K562 (cell line): ENCODE measurements around the gene CDC37. TPM values are rescaled to one million over a fixed set of nuclear protein-coding genes. Genes with fewer than 3 reads are reported as not detected.
A peak's percentile ranks its signal among the peaks of the same experiment; 100 is the strongest.

Experiments used
- ATAC-seq: fragments of 200-7000 bp; cut with Tn5 transposase; 3 replicates; pipeline ENCODE4 v1.9.1; 2020; ENCODE audit warnings: moderate library complexity
- BruUV-seq: library from RNA; stranded (reverse); fragments of 400-500 nt; replicated peaks from 2 replicates; lab custom pipeline; 2021; lab: Mats Ljungman, UMichigan
- CTCF ChIA-PET: fragments of 300-600 bp; formaldehyde crosslinking; extraction: SDS; loops from one replicate; lab custom pipeline; 2021; ENCODE audit warnings: low intra/inter-chr PET ratio; lab: Yijun Ruan, JAX
- POLR2A ChIA-PET: fragments of 300-600, 350-650 bp; sonication (Branson Sonifier 250); formaldehyde crosslinking; extraction: SDS; loops from one replicate; lab custom pipeline; 2021; ENCODE audit warnings: antibody characterized with exemption, inconsistent platforms; lab: Yijun Ruan, JAX
- DNase-seq, 4 experiments: peaks; one replicate each; pipeline versions ENCODE4 v3.0.0 to v3.0.0-alpha.2; 2011 to 2018; ENCODE audit warnings: low spot score in 3 of 4, mixed read lengths in 3 of 4; ENCODE audit errors: extremely low read depth in 1 of 4
- FAIRE-seq: peaks from 2 replicates; lab custom pipeline; 2011; peaks lifted over from hg19 to GRCh38; lab: Jason Lieb, UNC
- H2AFZ ChIP-seq: 2 replicates; pipeline ENCODE4 v1.6.0; 2011; ENCODE audit warnings: low read depth, low read length, control low read depth, inconsistent platforms
- H3K27ac ChIP-seq: fragments of 200-600 bp; 3 replicates; pipeline ENCODE4 v1.8.0; 2011; ENCODE audit warnings: low read depth, mild to moderate bottlenecking, control low read depth, inconsistent platforms, low read length, moderate library complexity, mixed read lengths; ENCODE audit errors: extremely low read depth
- H3K27me3 ChIP-seq, 2 experiments: fragments of 300-600 bp in 1 of 2; 2 replicates in 1 of 2; 3 replicates in 1 of 2; pipeline versions ENCODE4 v1.6.0 to v1.8.0; 2011; ENCODE audit warnings: inconsistent platforms in 2 of 2, low read length in 2 of 2, mild to moderate bottlenecking in 1 of 2, mixed read lengths in 1 of 2, moderate library complexity in 1 of 2; ENCODE audit not compliant: control insufficient read depth in 2 of 2, insufficient read depth in 2 of 2
- H3K36me3 ChIP-seq: fragments of 300-600 bp; 3 replicates; pipeline ENCODE4 v1.8.0; 2011; ENCODE audit warnings: mild to moderate bottlenecking, low read length, inconsistent platforms; ENCODE audit not compliant: control insufficient read depth, insufficient read depth
- H3K4me1 ChIP-seq, 2 experiments: fragments of 200-600 bp in 1 of 2; replicated peaks in 1 of 2; 2 replicates in 1 of 2; 3 replicates in 1 of 2; pipeline versions ENCODE4 v1.5.1 to v1.8.0; 2011; ENCODE audit warnings: inconsistent platforms in 2 of 2, low read length in 2 of 2, mild to moderate bottlenecking in 1 of 2, mixed read lengths in 1 of 2, moderate library complexity in 1 of 2; ENCODE audit not compliant: control insufficient read depth in 2 of 2, insufficient read depth in 2 of 2
- H3K4me2 ChIP-seq: 2 replicates; pipeline ENCODE4 v1.6.1; 2011; ENCODE audit warnings: low read length, control low read depth, inconsistent platforms, mixed read lengths; ENCODE audit not compliant: insufficient read depth
- H3K4me3 ChIP-seq: fragments of 200-600 bp; sonication (generic), shearing (Covaris generic); 2 replicates; pipeline ENCODE4 v1.5.1; 2016; ENCODE audit warnings: control low read depth, inconsistent platforms
- H3K79me2 ChIP-seq: fragments of 200-600 bp; 3 replicates; pipeline ENCODE4 v1.8.0; 2011; ENCODE audit warnings: low read length, inconsistent platforms; ENCODE audit not compliant: control insufficient read depth, insufficient read depth
- H3K9ac ChIP-seq, 2 experiments: 2 replicates each; pipeline versions ENCODE4 v1.6.0 to v1.6.1; 2011; ENCODE audit warnings: low read depth in 2 of 2, low read length in 2 of 2, control low read depth in 1 of 2, inconsistent platforms in 1 of 2, mild to moderate bottlenecking in 1 of 2, mixed read lengths in 1 of 2; ENCODE audit not compliant: insufficient read depth in 1 of 2
- H3K9me1 ChIP-seq: one replicate; pipeline ENCODE4 v1.6.0; 2011; ENCODE audit warnings: inconsistent platforms, mild to moderate bottlenecking, low read length, moderate library complexity; ENCODE audit not compliant: control insufficient read depth, insufficient read depth
- H3K9me3 ChIP-seq: replicated peaks from 2 replicates; pipeline ENCODE4 v1.5.1; 2011; ENCODE audit warnings: low read depth, low read length, inconsistent platforms; ENCODE audit not compliant: control insufficient read depth, insufficient read depth
- H4K20me1 ChIP-seq: replicated peaks from 2 replicates; pipeline ENCODE4 v1.6.1; 2011; ENCODE audit warnings: low read length, inconsistent platforms, mixed read lengths; ENCODE audit not compliant: control insufficient read depth, insufficient read depth
- CHD2 ChIP-seq: IDR thresholded peaks from 2 replicates; pipeline ENCODE4 v1.6.1; 2011; ENCODE audit warnings: low read depth, low read length
- MTA1 ChIP-seq: fragments of 450-650 bp; IDR thresholded peaks from 2 replicates; pipeline ENCODE4 v1.6.1; 2017; ENCODE audit warnings: borderline replicate concordance
- SMARCE1 ChIP-seq: fragments of 450-650 bp; IDR thresholded peaks from 2 replicates; pipeline ENCODE4 v1.7.1; 2016; ENCODE audit warnings: mild to moderate bottlenecking
- ZBTB12 ChIP-seq: fragments of 250-450 bp; sonication (Bioruptor Pico); IDR thresholded peaks from 2 replicates; pipeline ENCODE4 v1.4.0; 2020
- ZFP36 ChIP-seq: fragments of 150-350 bp; IDR thresholded peaks from 2 replicates; pipeline ENCODE4 v1.6.1; 2018; ENCODE audit warnings: low read length, low read depth; ENCODE audit not compliant: partially characterized antibody
- ZNF140 ChIP-seq: fragments of 250-450 bp; sonication (Bioruptor Pico); IDR thresholded peaks from 2 replicates; pipeline ENCODE4 v1.8.0; 2021; ENCODE audit warnings: moderate library complexity, mild to moderate bottlenecking, inconsistent platforms
- ZNF639 ChIP-seq, 2 experiments: fragments of 200-800 bp in 1 of 2; sonication (Bioruptor generic) in 1 of 2; sonication (generic) in 1 of 2; formaldehyde crosslinking in 1 of 2; IDR thresholded peaks in 1 of 2; conservative IDR thresholded peaks in 1 of 2; 2 replicates each; pipeline versions ENCODE4 v1.5.0 to v1.6.1; 2016 to 2020; ENCODE audit warnings: missing compliant biosample characterization in 1 of 2, missing genetic modification characterization in 1 of 2, missing genetic modification reagents in 1 of 2
- WGBS: fragments of 100-300 bp; shearing (Covaris generic); methylation state at CpG from one replicate; pipeline ENCODE4 v1.1.6; 2016; ENCODE audit warnings: low coverage, mixed read lengths; ENCODE audit not compliant: insufficient coverage; ENCODE audit errors: missing lambda C conversion rate; 5-methylcytosine and 5-hydroxymethylcytosine counted together
- in situ Hi-C: fragments of 300-500 bp; cut with MboI; formaldehyde crosslinking; loops from 4 replicates; pipeline ENCODE4 v1.15.0; 2018; ENCODE audit warnings: inconsistent platforms, mixed read lengths
- intact Hi-C: fragments of 100-400 bp; cut with micrococcal nuclease; formaldehyde crosslinking; loops from 2 replicates; pipeline ENCODE4 v1.14.2; 2022
- polyA plus RNA-seq, 8 experiments: library from polyadenylated mRNA; depleted of rRNA in 4 of 8; stranded (reverse) in 5 of 8; unstranded in 3 of 8; fragments of >200 nt; fragmentation: Nextera tagmentation in 2 of 8; fragmentation: Illumina TruSeq in 1 of 8; extraction: Ambion mirVana in 2 of 8; extraction: Trizol in 1 of 8; gene quantifications; 2 replicates each; pipeline versions ENCODE4 v1.2.1 to v1.2.3, GENCODE V29; 2011 to 2014; ENCODE audit warnings: inconsistent platforms in 1 of 8, missing spikeins in 1 of 8
- total RNA-seq, 7 experiments: library from RNA; depleted of rRNA in 6 of 7; stranded (reverse); fragments of >200 nt in 6 of 7; fragmentation: Illumina TruSeq in 2 of 7; extraction: Trizol in 2 of 7; gene quantifications; 2 replicates each; pipeline versions ENCODE4 v1.2.1 to v1.2.3, GENCODE V29; 2011 to 2021; ENCODE audit warnings: low replicate concordance in 1 of 7
- TF ChIP-seq, protein P1 (sequence below), 2 experiments: fragments of 450-650 bp; IDR thresholded peaks; 2 replicates each; pipeline ENCODE4 v1.6.1; 2016

The CDC37 gene
- total and polyA plus RNA-seq, 9 of the 15 experiments (the other 6 are each of a cell fraction or from before 2014, with no cell fraction given), result 6.6 to 538 (median 227) TPM

GRCh38 chr19:10427169-10427568 lies 23.8 kb upstream of the CDC37 start:
- no peak overlapping the region for H2AFZ ChIP-seq
- no TSS peak for BruUV-seq
- WGBS, result 89% methylated on average over 6 of the region's 6 CpGs
- no peak for FAIRE-seq
- CTCF ChIA-PET, result interaction anchor here (0.6 kb wide), 1 partner anchor 59 kb away, joined by 3 read pairs; no protein-coding TSS in a partner anchor
- no peak overlapping the region for H3K4me3 ChIP-seq
- H3K79me2 ChIP-seq, result peaks cover 71% of the 10 kb centered on the region
- H3K4me2 ChIP-seq, result no peak overlapping the region
- ATAC-seq, result no peak
- intact Hi-C loops, result no loop called here
- in situ Hi-C loops, result no loop called here
- peak overlapping the region in 1 of 2 experiments; percentile 64; a peak in 1 of 4 replicates for H3K9ac ChIP-seq
- H3K4me1 ChIP-seq, result peaks cover 32 to 58% of the 10 kb centered on the region in 2 experiments; a peak in 4 of 5 replicates
- H4K20me1 ChIP-seq, result peaks cover 2% of the 10 kb centered on the region
- H3K9me3 ChIP-seq, result no peaks in the 10 kb centered on the region
- TF ChIP-seq CHD2 (no peak), ZFP36 (peak; percentile 60)
- H3K27me3 ChIP-seq, result no peaks in the 10 kb centered on the region
- no peaks in the 10 kb centered on the region for H3K36me3 ChIP-seq
- POLR2A ChIA-PET, result interaction anchor here (0.6 to 0.8 kb wide), 4 partner anchors 8 to 311 kb away, joined by 3 to 5 read pairs (median 3); no protein-coding TSS in a partner anchor
- no peak for DNase-seq
- no peak overlapping the region for H3K27ac ChIP-seq
- H3K9me1 ChIP-seq, result no peaks in the 10 kb centered on the region

- H3K9ac ChIP-seq, result peak overlapping the region; percentile 71 to 98
- peak; percentile 82 for ATAC-seq
- no peaks in the 10 kb centered on the region for H3K9me3 ChIP-seq
- 3% methylated on average over 31 of the region's 38 CpGs for WGBS
- peak overlapping the region; percentile 90 for H2AFZ ChIP-seq
- peak; percentile 76 to 92 (median 82) for DNase-seq
- CTCF ChIA-PET, result interaction anchor here (2.0 kb wide), 1 partner anchor 20 kb away, joined by 8 read pairs; the partner anchor contains the start of gene CDC37
- H3K4me1 ChIP-seq, result peaks cover 33 to 56% of the 10 kb centered on the region in 2 experiments; a peak in 4 of 5 replicates
- no peaks in the 10 kb centered on the region for H3K27me3 ChIP-seq
- POLR2A ChIA-PET, result interaction anchor here (0.7 to 2.0 kb wide), 4 partner anchors 11 to 164 kb away, joined by 3 to 8 read pairs (median 4); no protein-coding TSS in a partner anchor
- no peaks in the 10 kb centered on the region for H3K36me3 ChIP-seq
- H4K20me1 ChIP-seq, result peaks cover 13% of the 10 kb centered on the region
- BruUV-seq, result no TSS peak
- H3K9me1 ChIP-seq, result no peaks in the 10 kb centered on the region
- intact Hi-C loops (loop anchor here (5.0 kb wide), 1 partner anchor 53 kb away; no protein-coding TSS in a partner anchor), in situ Hi-C loops (no loop called here)
- peak; percentile 74 for FAIRE-seq
- H3K4me3 ChIP-seq, result peak overlapping the region; percentile 53
- H3K4me2 ChIP-seq, result peak overlapping the region; percentile 92
- H3K27ac ChIP-seq, result peak overlapping the region; percentile 80
- H3K79me2 ChIP-seq, result peaks cover 76% of the 10 kb centered on the region
- TF ChIP-seq, protein P1, sequence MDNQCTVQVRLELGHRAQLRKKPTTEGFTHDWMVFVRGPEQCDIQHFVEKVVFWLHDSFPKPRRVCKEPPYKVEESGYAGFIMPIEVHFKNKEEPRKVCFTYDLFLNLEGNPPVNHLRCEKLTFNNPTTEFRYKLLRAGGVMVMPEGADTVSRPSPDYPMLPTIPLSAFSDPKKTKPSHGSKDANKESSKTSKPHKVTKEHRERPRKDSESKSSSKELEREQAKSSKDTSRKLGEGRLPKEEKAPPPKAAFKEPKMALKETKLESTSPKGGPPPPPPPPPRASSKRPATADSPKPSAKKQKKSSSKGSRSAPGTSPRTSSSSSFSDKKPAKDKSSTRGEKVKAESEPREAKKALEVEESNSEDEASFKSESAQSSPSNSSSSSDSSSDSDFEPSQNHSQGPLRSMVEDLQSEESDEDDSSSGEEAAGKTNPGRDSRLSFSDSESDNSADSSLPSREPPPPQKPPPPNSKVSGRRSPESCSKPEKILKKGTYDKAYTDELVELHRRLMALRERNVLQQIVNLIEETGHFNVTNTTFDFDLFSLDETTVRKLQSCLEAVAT (IDR thresholded peaks at IDR 0.05), result peak in 1 of 2 experiments; percentile 89; a peak in 2 of 4 replicates
- peak; percentile 72; the same call in 1 of the 2 replicates for TF ChIP-seq MTA1
- peak; percentile 55 for TF ChIP-seq SMARCE1
- TF ChIP-seq ZNF639 (CRISPR knock-in tag; conservative IDR thresholded peaks at IDR 0.05 in 1 of 2, IDR thresholded peaks at IDR 0.05 in 1 of 2), result no peak
- TF ChIP-seq ZNF140 (CRISPR knock-in tag), result no peak
- 0 out of 2 replicates have a peak, but pooled peaks have one; percentile 6 for TF ChIP-seq ZBTB12 (CRISPR knock-in tag)
Measured at GRCh38 chr19:10424011-10424637, 20.8 kb upstream of the CDC37 start.
